Measurements from ENCODE around the gene EPHA3.
"Not testable (repeated sequence)": the region's sequence is repeated elsewhere in the genome, so short reads cannot be mapped to it uniquely, and the experiment has no call there.

The EPHA3 gene

DNA sequence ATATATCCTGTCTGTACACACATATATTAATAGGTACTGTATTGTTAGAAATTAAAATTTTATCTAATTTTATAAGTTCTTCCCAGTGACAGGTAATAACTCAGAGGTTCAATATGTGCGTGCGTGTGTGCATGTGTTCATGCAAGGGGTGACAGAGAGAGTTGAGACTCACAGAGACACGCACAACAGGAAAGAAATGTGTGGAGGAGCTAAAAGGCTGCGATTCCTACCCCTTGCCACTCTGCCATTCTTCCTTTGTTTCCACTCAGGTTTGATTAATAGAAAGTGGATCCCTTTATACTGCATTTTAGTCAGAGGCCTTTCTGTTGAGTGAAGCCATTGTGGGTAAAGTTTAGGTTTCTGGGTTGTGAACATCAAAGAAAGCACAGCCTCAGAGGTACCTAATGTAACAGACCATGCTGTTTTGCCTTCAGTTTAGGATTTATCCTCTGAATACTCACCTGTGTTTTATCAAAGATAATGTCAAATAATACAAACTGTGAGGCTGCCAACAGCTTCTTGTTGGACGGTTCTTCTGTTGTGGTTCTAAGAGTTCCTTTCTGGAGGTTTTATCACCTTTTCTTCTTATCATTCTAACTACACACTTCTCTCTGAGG is 182.3 kb downstream of the EPHA3 start:
- DNase-seq = no peak

DNA sequence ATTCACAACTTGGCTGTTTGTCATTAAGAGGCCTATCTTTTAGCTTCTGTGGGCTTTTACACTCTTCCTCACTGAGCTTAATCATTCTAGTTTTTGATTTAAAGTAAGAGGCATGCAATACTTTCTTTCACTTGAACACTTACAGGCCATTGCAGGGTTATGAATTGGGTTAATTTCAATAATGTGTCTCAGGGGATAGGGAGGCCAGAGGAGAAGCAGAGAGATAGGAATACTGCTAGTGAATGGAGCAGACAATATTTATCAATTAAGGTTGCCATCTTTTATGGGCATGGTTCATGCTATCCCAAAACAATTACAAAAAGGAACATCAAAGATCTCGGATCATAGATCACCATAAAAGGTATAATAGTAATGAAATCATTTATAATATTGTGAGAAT is 189.8 kb downstream of the EPHA3 start:
- DNase-seq = no peak

GRCh38 chr3:89300526-89300925 is 193.1 kb downstream of the EPHA3 start:
- no peak for DNase-seq

DNA sequence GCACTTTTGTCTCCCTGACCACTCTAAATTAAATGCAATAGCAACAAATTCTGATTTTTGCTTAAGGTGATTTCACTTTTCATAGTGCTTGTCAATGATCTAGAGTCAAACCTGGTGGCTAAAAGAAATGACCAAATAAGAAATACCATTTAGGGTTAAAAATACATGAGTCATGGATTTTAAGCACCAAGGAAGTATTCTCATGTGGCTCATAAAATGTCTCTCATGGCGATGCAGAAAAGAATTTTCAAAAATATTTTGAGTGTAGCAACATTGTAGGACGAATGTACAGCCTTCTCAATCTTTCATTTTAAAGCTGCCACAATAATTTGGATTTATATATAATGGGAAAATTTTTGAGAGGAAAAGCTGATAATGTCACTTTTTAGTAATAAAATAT is 193.6 kb downstream of the EPHA3 start:
- DNase-seq = no peak

- no peak for DNase-seq
These were observed 196.3 kb downstream of the EPHA3 start for GRCh38 chr3:89303701-89304100.

GRCh38 chr3:89306540-89306939 is 199.1 kb downstream of the EPHA3 start:
- DNase-seq = no peak

- no peak for DNase-seq
These were observed 204.2 kb downstream of the EPHA3 start for GRCh38 chr3:89311581-89311980.

DNA sequence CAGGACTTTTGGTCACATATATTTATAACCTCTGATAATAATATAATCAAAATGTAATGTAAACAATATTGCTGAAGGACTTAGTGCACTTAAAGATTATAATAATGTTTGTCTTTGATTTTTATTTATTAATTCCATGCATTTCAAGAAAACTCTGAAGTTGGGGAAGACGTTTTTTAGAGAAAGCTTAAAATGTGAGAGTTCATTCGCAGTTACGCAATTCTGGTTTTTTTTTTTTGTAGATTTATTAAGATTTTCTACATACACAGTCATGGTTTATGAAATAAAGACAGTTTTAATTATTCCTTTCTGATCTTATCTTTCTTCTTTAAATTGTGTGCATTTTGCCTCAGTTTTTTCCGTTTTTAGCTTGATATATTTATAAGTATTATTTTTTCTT is 204.7 kb downstream of the EPHA3 start:
- DNase-seq = no peak

DNA sequence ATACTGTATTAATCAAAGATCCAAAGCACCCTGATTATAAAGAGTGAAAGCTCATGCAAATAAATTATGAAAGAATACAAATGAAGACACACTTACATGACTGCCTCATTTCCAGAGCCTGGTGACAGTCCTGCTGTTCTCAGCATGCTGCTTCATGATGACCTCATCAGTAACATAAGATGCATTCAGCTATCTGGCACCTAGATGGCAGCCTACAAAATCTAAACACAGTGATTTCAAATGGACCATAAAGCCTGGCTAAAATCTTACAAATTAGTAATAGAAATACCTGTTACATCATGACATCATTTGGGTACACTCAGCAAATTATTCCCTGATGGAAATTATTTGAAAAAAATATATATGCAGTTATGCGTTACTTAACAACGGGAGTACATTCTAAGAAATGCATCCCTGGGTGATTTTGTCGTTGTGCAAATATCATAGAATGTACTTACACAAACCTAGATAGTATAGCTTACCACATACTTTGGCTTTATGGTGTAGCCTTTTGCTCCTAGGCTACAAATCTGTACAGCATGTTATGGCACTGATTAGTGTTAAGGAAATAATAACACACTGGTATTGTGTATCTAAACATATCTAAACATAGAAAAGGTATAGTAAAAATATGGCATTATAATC is 207.2 kb downstream of the EPHA3 start:
- no peak for DNase-seq

- DNase-seq = no peak
These were observed 208.5 kb downstream of the EPHA3 start for GRCh38 chr3:89315750-89316470.

DNA sequence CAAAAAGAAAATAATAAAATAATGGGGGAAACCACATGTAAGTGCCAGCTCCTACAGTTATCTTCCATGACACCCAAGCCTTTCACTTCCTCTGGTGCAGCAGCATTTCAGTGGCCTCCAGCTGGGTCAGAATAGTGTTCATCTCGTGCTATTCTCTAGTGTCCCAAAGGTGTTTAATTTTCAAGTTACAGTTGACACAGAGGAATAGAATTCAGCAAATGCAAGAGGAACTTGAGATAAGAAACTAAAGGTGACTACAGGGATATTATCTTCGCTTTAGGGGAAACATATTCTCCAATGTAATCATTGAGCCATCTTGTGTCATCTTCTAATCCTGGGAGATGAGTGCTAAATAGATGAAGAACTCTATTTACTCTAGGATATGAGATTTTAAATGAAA is 212.8 kb downstream of the EPHA3 start:
- DNase-seq = no peak

- DNase-seq = no peak
These were observed 219.6 kb downstream of the EPHA3 start for GRCh38 chr3:89326997-89327396.

GRCh38 chr3:89332386-89332785 is 225.0 kb downstream of the EPHA3 start:
- no peak for DNase-seq

DNA sequence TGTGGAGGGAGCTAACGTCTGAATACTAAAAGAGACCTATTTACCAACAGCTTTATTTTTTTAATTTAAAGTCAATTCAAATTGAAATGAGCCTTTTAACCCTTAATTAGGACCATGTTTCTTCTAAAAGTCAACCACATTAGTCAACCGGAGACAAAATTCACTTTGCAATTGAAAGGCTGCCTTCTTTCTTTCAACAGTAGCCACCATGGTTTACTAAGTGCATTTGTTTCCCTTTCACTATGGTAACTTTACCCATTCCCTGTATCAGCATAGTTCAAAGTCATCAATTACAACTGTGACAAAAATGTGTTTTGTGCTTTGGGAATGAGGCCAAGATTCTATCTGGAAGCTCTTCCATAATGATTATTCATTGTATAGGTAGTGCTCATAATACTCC is 225.4 kb downstream of the EPHA3 start:
- no peak for DNase-seq

- no peak for DNase-seq
These were observed 228.3 kb downstream of the EPHA3 start for GRCh38 chr3:89335693-89336092.

GRCh38 chr3:89340408-89340807 is 233.0 kb downstream of the EPHA3 start:
- no peak for DNase-seq

- DNase-seq = no peak
These were observed 236.7 kb downstream of the EPHA3 start for GRCh38 chr3:89344076-89344475.

- not testable (repeated sequence) for DNase-seq
These were observed 243.5 kb downstream of the EPHA3 start for GRCh38 chr3:89350935-89351334.

- DNase-seq = no peak
These were observed 246.0 kb downstream of the EPHA3 start for GRCh38 chr3:89353465-89353864.

DNA sequence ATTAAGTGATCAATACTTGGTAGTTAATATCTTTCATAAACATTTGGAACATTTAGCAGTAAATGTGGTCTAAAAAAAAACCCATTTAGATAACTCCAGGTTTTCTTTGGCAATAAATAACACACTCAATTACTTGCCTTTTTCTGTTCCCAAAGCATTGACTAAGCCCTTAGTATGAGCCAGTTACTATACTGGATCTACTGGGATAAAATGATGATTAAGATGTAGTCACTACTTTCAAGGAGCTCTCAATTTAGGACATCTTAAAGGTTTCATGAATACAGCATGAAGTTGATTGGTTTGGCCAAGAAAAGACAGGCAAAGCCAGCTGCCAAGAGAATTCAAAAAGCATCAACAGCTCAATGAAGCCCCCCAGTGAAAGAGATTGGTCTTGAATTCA is 250.9 kb downstream of the EPHA3 start:
- no peak for DNase-seq

GRCh38 chr3:89360156-89360555 is 252.7 kb downstream of the EPHA3 start:
- DNase-seq = no peak

GRCh38 chr3:89362496-89362895 is 255.1 kb downstream of the EPHA3 start:
- DNase-seq = no peak

DNA sequence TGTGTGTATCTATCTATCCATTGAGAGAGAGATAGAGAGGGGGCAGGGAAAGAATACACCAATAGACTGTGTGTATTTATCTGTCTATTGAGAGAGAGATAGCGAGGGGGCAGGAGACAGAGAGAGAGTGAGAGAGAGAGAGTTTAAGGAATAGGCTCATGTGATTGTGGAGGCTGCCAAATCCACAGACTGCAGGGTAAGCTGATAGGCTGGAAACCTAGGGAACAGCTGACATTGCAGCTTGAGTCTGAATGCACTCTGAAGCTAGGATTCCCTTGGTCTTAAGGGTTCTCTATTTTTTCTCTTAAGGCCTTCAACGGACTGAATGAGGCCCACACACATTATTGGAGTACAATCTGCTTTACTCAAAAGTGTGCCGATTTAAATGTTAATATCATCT is 255.8 kb downstream of the EPHA3 start:
- no peak for DNase-seq

- DNase-seq = no peak
These were observed 256.9 kb downstream of the EPHA3 start for GRCh38 chr3:89364314-89364713.

Measured in CD4-positive, alpha-beta T cell treated with Interferon alpha-2 for 1 hour (primary cell).